ENCODE measurements around the gene PIGW. TPM values are rescaled to one million over a fixed set of nuclear protein-coding genes. Genes with fewer than 3 reads are reported as not detected.

Gene PIGW
- total and polyA plus RNA-seq, 10 of the 15 experiments (the other 5 are each of a cell fraction or from before 2014, with no cell fraction given) = 6.0 to 31.5 (median 13.8) TPM

Small RNA genes lying within 50 kb of the gene (small RNA-seq; reads per million reads assigned to genes)
- gene RNA5SP439 = not detected

Other genes starting within 250 kb of the PIGW start
- gene TBC1D3G, start 211.1 kb upstream of the PIGW start, total RNA-seq (2014; rRNA removed) = not detected in 2 replicates
- not detected in 2 replicates for gene TBC1D3G, start 211.1 kb upstream of the PIGW start, total RNA-seq (2014; rRNA removed; fragmentation: Illumina TruSeq; extraction: Trizol)
- gene TBC1D3G, start 211.1 kb upstream of the PIGW start, total RNA-seq (2021) = not detected in 2 replicates
- gene TBC1D3G, start 211.1 kb upstream of the PIGW start, polyA plus RNA-seq (2011; rRNA removed) = not detected in 2 replicates
- not detected in 2 replicates for gene TBC1D3G, start 211.1 kb upstream of the PIGW start, polyA plus RNA-seq (2014; fragmentation: Illumina TruSeq; extraction: Trizol)
- gene TBC1D3G, start 211.1 kb upstream of the PIGW start, polyA plus RNA-seq (2014; fragmentation: Nextera tagmentation; extraction: Ambion mirVana) = not detected
- gene TBC1D3G, start 211.1 kb upstream of the PIGW start, polyA plus RNA-seq (2014; rRNA removed) = not detected in 2 replicates
- not detected for gene TBC1D3G, start 211.1 kb upstream of the PIGW start, polyA plus RNA-seq (2016; fragmentation: Nextera tagmentation; extraction: Ambion mirVana)
- not detected in 2 replicates for gene TBC1D3H, start 146.6 kb upstream of the PIGW start, total RNA-seq (2014; rRNA removed)
- gene TBC1D3H, start 146.6 kb upstream of the PIGW start, total RNA-seq (2014; rRNA removed; fragmentation: Illumina TruSeq; extraction: Trizol) = not detected in 2 replicates
- gene TBC1D3H, start 146.6 kb upstream of the PIGW start, total RNA-seq (2021) = not detected in 2 replicates
- gene TBC1D3H, start 146.6 kb upstream of the PIGW start, polyA plus RNA-seq (2011; rRNA removed) = not detected in 2 replicates
- gene TBC1D3H, start 146.6 kb upstream of the PIGW start, polyA plus RNA-seq (2014; fragmentation: Illumina TruSeq; extraction: Trizol) = not detected in 2 replicates
- gene TBC1D3H, start 146.6 kb upstream of the PIGW start, polyA plus RNA-seq (2014; fragmentation: Nextera tagmentation; extraction: Ambion mirVana) = not detected
- gene TBC1D3H, start 146.6 kb upstream of the PIGW start, polyA plus RNA-seq (2014; rRNA removed) = not detected in 2 replicates
- not detected for gene TBC1D3H, start 146.6 kb upstream of the PIGW start, polyA plus RNA-seq (2016; fragmentation: Nextera tagmentation; extraction: Ambion mirVana)
- 36.1 and 39.9 TPM in 2 replicates for gene ZNHIT3, start 48.3 kb upstream of the PIGW start, total RNA-seq (2014; rRNA removed)
- 48.1 and 53.3 TPM in 2 replicates for gene ZNHIT3, start 48.3 kb upstream of the PIGW start, total RNA-seq (2014; rRNA removed; fragmentation: Illumina TruSeq; extraction: Trizol)
- gene ZNHIT3, start 48.3 kb upstream of the PIGW start, total RNA-seq (2021) = 31.8 and 34.1 TPM in 2 replicates
- 116 and 141 TPM in 2 replicates for gene ZNHIT3, start 48.3 kb upstream of the PIGW start, polyA plus RNA-seq (2011; rRNA removed)
- 44.8 and 48.5 TPM in 2 replicates for gene ZNHIT3, start 48.3 kb upstream of the PIGW start, polyA plus RNA-seq (2014; fragmentation: Illumina TruSeq; extraction: Trizol)
- gene ZNHIT3, start 48.3 kb upstream of the PIGW start, polyA plus RNA-seq (2014; fragmentation: Nextera tagmentation; extraction: Ambion mirVana) = 100 to 1,000 TPM; 110 to 128 TPM
- 37.8 and 38.7 TPM in 2 replicates for gene ZNHIT3, start 48.3 kb upstream of the PIGW start, polyA plus RNA-seq (2014; rRNA removed)
- gene ZNHIT3, start 48.3 kb upstream of the PIGW start, polyA plus RNA-seq (2016; fragmentation: Nextera tagmentation; extraction: Ambion mirVana) = 10 to 100 TPM; 62.7 to 66.9 TPM
- 94.1 and 99.9 TPM in 2 replicates for gene MYO19, start 119 bp upstream of the PIGW start, total RNA-seq (2014; rRNA removed)
- gene MYO19, start 119 bp upstream of the PIGW start, total RNA-seq (2014; rRNA removed; fragmentation: Illumina TruSeq; extraction: Trizol) = 62.5 and 63.8 TPM in 2 replicates
- gene MYO19, start 119 bp upstream of the PIGW start, total RNA-seq (2021) = 72.1 and 94.0 TPM in 2 replicates
- gene MYO19, start 119 bp upstream of the PIGW start, polyA plus RNA-seq (2011; rRNA removed) = 39.7 and 71.7 TPM in 2 replicates
- gene MYO19, start 119 bp upstream of the PIGW start, polyA plus RNA-seq (2014; fragmentation: Illumina TruSeq; extraction: Trizol) = 59.1 and 76.8 TPM in 2 replicates
- gene MYO19, start 119 bp upstream of the PIGW start, polyA plus RNA-seq (2014; fragmentation: Nextera tagmentation; extraction: Ambion mirVana) = 10 to 100 TPM; 11.4 to 12.2 TPM
- gene MYO19, start 119 bp upstream of the PIGW start, polyA plus RNA-seq (2014; rRNA removed) = 103 and 109 TPM in 2 replicates
- gene MYO19, start 119 bp upstream of the PIGW start, polyA plus RNA-seq (2016; fragmentation: Nextera tagmentation; extraction: Ambion mirVana) = 10 to 100 TPM; 39.9 to 45.4 TPM
- gene GGNBP2, start 9.9 kb downstream of the PIGW start, total RNA-seq (2014; rRNA removed) = 46.7 and 54.2 TPM in 2 replicates
- gene GGNBP2, start 9.9 kb downstream of the PIGW start, total RNA-seq (2014; rRNA removed; fragmentation: Illumina TruSeq; extraction: Trizol) = 61.5 and 62.2 TPM in 2 replicates
- gene GGNBP2, start 9.9 kb downstream of the PIGW start, total RNA-seq (2021) = 49.9 and 54.4 TPM in 2 replicates
- 75.2 and 82.0 TPM in 2 replicates for gene GGNBP2, start 9.9 kb downstream of the PIGW start, polyA plus RNA-seq (2011; rRNA removed)
- gene GGNBP2, start 9.9 kb downstream of the PIGW start, polyA plus RNA-seq (2014; fragmentation: Illumina TruSeq; extraction: Trizol) = 72.3 and 85.6 TPM in 2 replicates
- 10 to 100 TPM; 36.3 to 36.4 TPM for gene GGNBP2, start 9.9 kb downstream of the PIGW start, polyA plus RNA-seq (2014; fragmentation: Nextera tagmentation; extraction: Ambion mirVana)
- gene GGNBP2, start 9.9 kb downstream of the PIGW start, polyA plus RNA-seq (2014; rRNA removed) = 51.3 and 53.3 TPM in 2 replicates
- 10 to 100 TPM; 40.2 to 41.3 TPM for gene GGNBP2, start 9.9 kb downstream of the PIGW start, polyA plus RNA-seq (2016; fragmentation: Nextera tagmentation; extraction: Ambion mirVana)
- 13.2 and 13.3 TPM in 2 replicates for gene DHRS11, start 56.9 kb downstream of the PIGW start, total RNA-seq (2014; rRNA removed)
- gene DHRS11, start 56.9 kb downstream of the PIGW start, total RNA-seq (2014; rRNA removed; fragmentation: Illumina TruSeq; extraction: Trizol) = 9.0 and 9.4 TPM in 2 replicates
- gene DHRS11, start 56.9 kb downstream of the PIGW start, total RNA-seq (2021) = 12.0 and 13.1 TPM in 2 replicates
- 13.3 and 23.0 TPM in 2 replicates for gene DHRS11, start 56.9 kb downstream of the PIGW start, polyA plus RNA-seq (2011; rRNA removed)
- gene DHRS11, start 56.9 kb downstream of the PIGW start, polyA plus RNA-seq (2014; fragmentation: Illumina TruSeq; extraction: Trizol) = 18.0 and 20.2 TPM in 2 replicates
- gene DHRS11, start 56.9 kb downstream of the PIGW start, polyA plus RNA-seq (2014; fragmentation: Nextera tagmentation; extraction: Ambion mirVana) = 1 to 10 TPM; 3.4 to 5.8 TPM
- 18.3 and 23.0 TPM in 2 replicates for gene DHRS11, start 56.9 kb downstream of the PIGW start, polyA plus RNA-seq (2014; rRNA removed)
- gene DHRS11, start 56.9 kb downstream of the PIGW start, polyA plus RNA-seq (2016; fragmentation: Nextera tagmentation; extraction: Ambion mirVana) = 10 to 100 TPM; 15.9 to 19.5 TPM
- 11.8 and 15.0 TPM in 2 replicates for gene MRM1, start 66.6 kb downstream of the PIGW start, total RNA-seq (2014; rRNA removed)
- 8.8 and 8.9 TPM in 2 replicates for gene MRM1, start 66.6 kb downstream of the PIGW start, total RNA-seq (2014; rRNA removed; fragmentation: Illumina TruSeq; extraction: Trizol)
- 15.8 and 15.9 TPM in 2 replicates for gene MRM1, start 66.6 kb downstream of the PIGW start, total RNA-seq (2021)
- gene MRM1, start 66.6 kb downstream of the PIGW start, polyA plus RNA-seq (2011; rRNA removed) = 6.9 and 11.4 TPM in 2 replicates
- gene MRM1, start 66.6 kb downstream of the PIGW start, polyA plus RNA-seq (2014; fragmentation: Illumina TruSeq; extraction: Trizol) = 3.3 and 11.3 TPM in 2 replicates
- gene MRM1, start 66.6 kb downstream of the PIGW start, polyA plus RNA-seq (2014; fragmentation: Nextera tagmentation; extraction: Ambion mirVana) = 1 to 10 TPM in 1 of 2 experiments, under 1 TPM in 1; 0.23 to 1.7 TPM
- gene MRM1, start 66.6 kb downstream of the PIGW start, polyA plus RNA-seq (2014; rRNA removed) = 16.9 and 17.4 TPM in 2 replicates
- gene MRM1, start 66.6 kb downstream of the PIGW start, polyA plus RNA-seq (2016; fragmentation: Nextera tagmentation; extraction: Ambion mirVana) = 10 to 100 TPM; 15.8 to 16.7 TPM